ENCODE data around the gene BGLAP. TPM values are rescaled to one million over a fixed set of nuclear protein-coding genes. Genes with fewer than 3 reads are reported as not detected.

The BGLAP gene
- total RNA-seq, 2 experiments from 2014 or later = 2.2 to 2.5 TPM

DNA sequence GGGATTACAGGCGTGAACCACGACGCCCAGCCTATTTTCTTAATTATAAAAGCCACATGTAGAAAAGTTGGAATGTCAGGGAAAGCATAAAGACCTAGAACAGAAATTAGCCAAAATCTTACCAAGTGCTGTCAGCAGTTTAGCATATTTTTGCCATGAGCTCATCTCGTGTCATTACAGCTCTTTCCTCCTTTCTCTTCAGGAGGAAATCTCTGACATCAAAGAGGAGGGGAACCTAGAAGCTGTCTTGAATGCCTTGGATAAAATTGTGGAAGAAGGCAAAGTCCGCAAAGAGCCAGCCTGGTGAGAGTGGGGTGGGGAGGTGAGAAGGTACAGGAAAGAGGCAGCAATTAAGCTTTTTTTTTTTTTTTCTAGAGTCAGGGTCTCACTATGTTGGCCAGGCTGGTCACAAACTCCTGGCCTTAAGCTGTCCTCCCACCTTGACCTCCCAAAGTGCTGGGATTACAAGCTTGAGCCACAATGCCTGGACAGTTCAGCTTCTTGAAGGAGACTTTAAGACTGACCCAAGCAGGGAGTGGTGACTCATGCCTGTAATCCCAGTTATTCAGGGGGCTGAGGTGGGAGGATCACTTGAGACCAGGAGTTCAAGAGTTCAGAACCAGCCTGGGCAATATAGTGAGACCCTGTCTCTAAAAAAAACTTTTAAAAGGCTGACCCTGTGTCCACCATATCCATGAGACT, 8.4 kb upstream of the BGLAP start:
- H3K9me3 Mint-ChIP-seq = no peaks in the 10 kb centered on the region
- ChIA-PET CTCF (interaction anchor here (0.8 to 2.2 kb wide), 8 partner anchors 8 to 92 kb away, joined by 3 to 7 read pairs (median 4); partner anchors contain the start of gene BGLAP), POLR2A (interaction anchor here (0.6 to 2.3 kb wide), 6 partner anchors 12 to 105 kb away, joined by 3 to 9 read pairs (median 4); partner anchors contain the start of gene PAQR6)
- peaks cover 4% of the 10 kb centered on the region for H3K4me1 Mint-ChIP-seq (ENCODE audit: low read depth)
- no peak overlapping the region for H3K4me3 Mint-ChIP-seq
- DNase-seq (no peak), ATAC-seq (no peak)
- intact Hi-C loops (cut with micrococcal nuclease) = no loop called here
- no peak for TF ChIP-seq CTCF (IDR thresholded peaks at IDR 0.05)
- no peak overlapping the region for H3K27ac Mint-ChIP-seq
- H3K36me3 Mint-ChIP-seq (ENCODE audit: low read depth) = peaks cover 32% of the 10 kb centered on the region
- H3K27me3 Mint-ChIP-seq = no peaks in the 10 kb centered on the region

- Mint-ChIP-seq H3K36me3 (ENCODE audit: low read depth) (peaks cover 30% of the 10 kb centered on the region), H3K9me3 (no peaks in the 10 kb centered on the region), H3K27ac (no peak overlapping the region), H3K27me3 (no peaks in the 10 kb centered on the region), H3K4me1 (ENCODE audit: low read depth) (peaks cover 3% of the 10 kb centered on the region), H3K4me3 (no peak overlapping the region)
- intact Hi-C loops (cut with micrococcal nuclease) = no loop called here
- no peak for TF ChIP-seq CTCF (IDR thresholded peaks at IDR 0.05)
- ChIA-PET POLR2A (interaction anchor here (0.8 to 1.2 kb wide), 2 partner anchors 10 to 114 kb away, joined by 3 read pairs; no protein-coding TSS in a partner anchor), CTCF (no interaction called here)
- no peak for DNase-seq
- ATAC-seq = no peak
Measured at GRCh38 chr1:156236164-156236563, 5.8 kb upstream of the BGLAP start.

DNA sequence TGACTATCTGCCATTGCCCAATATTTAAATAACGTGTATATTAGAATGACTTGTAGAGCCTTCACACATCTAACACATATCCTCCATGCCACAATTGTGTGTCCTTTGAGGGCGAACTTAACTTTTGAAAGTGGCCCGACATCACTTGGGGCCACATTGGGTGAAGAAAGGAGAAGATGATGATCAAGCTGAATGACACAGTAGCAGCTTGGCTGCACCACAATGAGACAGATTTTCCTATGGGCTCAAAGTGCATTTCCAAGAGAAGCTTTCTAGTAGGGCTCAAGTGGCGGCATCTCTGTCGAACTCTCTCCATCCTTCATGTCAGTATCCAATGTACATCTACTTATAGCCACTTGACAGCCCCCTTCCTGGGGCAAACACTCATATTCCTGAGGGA, 3.7 kb upstream of the BGLAP start:
- Mint-ChIP-seq H3K27me3 (no peaks in the 10 kb centered on the region), H3K27ac (no peak overlapping the region), H3K4me3 (no peak overlapping the region), H3K4me1 (ENCODE audit: low read depth) (peaks cover 3% of the 10 kb centered on the region), H3K36me3 (ENCODE audit: low read depth) (peaks cover 29% of the 10 kb centered on the region), H3K9me3 (no peaks in the 10 kb centered on the region)
- TF ChIP-seq CTCF (IDR thresholded peaks at IDR 0.05) = no peak
- CTCF ChIA-PET = interaction anchor here (0.8 to 1.7 kb wide), 3 partner anchors 13 to 109 kb away, joined by 3 to 4 read pairs (median 3); no protein-coding TSS in a partner anchor
- no peak for DNase-seq
- POLR2A ChIA-PET = interaction anchor here (1.1 kb wide), 2 partner anchors 8 to 11 kb away, joined by 3 read pairs; no protein-coding TSS in a partner anchor
- no peak for ATAC-seq
- intact Hi-C loops (cut with micrococcal nuclease) = no loop called here

- DNase-seq (no peak), ATAC-seq (no peak)
- Mint-ChIP-seq H3K4me1 (ENCODE audit: low read depth) (peaks cover 15% of the 10 kb centered on the region), H3K27ac (no peak overlapping the region), H3K27me3 (no peaks in the 10 kb centered on the region), H3K36me3 (ENCODE audit: low read depth) (peaks cover 13% of the 10 kb centered on the region), H3K4me3 (no peak overlapping the region), H3K9me3 (no peaks in the 10 kb centered on the region)
- CTCF ChIA-PET = interaction anchor here (0.8 to 1.6 kb wide), 3 partner anchors 9 to 96 kb away, joined by 3 to 4 read pairs (median 4); no protein-coding TSS in a partner anchor
- intact Hi-C loops (cut with micrococcal nuclease) = no loop called here
- POLR2A ChIA-PET = interaction anchor here (0.6 to 1.1 kb wide), 4 partner anchors 10 to 78 kb away, joined by 3 to 4 read pairs (median 3); no protein-coding TSS in a partner anchor
- no peak for TF ChIP-seq CTCF (IDR thresholded peaks at IDR 0.05)
Measured at GRCh38 chr1:156241311-156241811, 623 bp upstream of the BGLAP start.

DNA sequence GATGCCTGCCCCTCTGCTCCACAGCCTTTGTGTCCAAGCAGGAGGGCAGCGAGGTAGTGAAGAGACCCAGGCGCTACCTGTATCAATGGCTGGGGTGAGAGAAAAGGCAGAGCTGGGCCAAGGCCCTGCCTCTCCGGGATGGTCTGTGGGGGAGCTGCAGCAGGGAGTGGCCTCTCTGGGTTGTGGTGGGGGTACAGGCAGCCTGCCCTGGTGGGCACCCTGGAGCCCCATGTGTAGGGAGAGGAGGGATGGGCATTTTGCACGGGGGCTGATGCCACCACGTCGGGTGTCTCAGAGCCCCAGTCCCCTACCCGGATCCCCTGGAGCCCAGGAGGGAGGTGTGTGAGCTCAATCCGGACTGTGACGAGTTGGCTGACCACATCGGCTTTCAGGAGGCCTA, 754 bp downstream of the BGLAP start:
- no peak overlapping the region for H3K4me3 Mint-ChIP-seq
- CTCF ChIA-PET = interaction anchor here (1.6 kb wide), 1 partner anchor 10 kb away, joined by 4 read pairs; no protein-coding TSS in a partner anchor
- H3K9me3 Mint-ChIP-seq = no peaks in the 10 kb centered on the region
- H3K4me1 Mint-ChIP-seq (ENCODE audit: low read depth) = peaks cover 19% of the 10 kb centered on the region
- DNase-seq (no peak), ATAC-seq (no peak)
- peaks cover 8% of the 10 kb centered on the region for H3K36me3 Mint-ChIP-seq (ENCODE audit: low read depth)
- intact Hi-C loops (cut with micrococcal nuclease) = no loop called here
- POLR2A ChIA-PET = no interaction called here
- H3K27ac Mint-ChIP-seq = no peak overlapping the region
- no peak for TF ChIP-seq CTCF (IDR thresholded peaks at IDR 0.05)
- H3K27me3 Mint-ChIP-seq = no peaks in the 10 kb centered on the region

Data from activated CD8-positive, alpha-beta T cell treated with anti-CD3 and anti-CD28 coated beads for 36 hours (primary cell).